PFSK-1 (cell line): Measurements from ENCODE around the gene FAM3B.

ENCODE experiments used
- FOXP2 ChIP-seq: optimal IDR thresholded peaks from 2 replicates; pipeline ENCODE3; 2011; ENCODE audit warnings: borderline replicate concordance, control low read depth, inconsistent platforms; ENCODE audit not compliant: insufficient read depth; ENCODE audit errors: extremely low read length, extremely low read depth
- POLR2AphosphoS5 ChIP-seq: IDR thresholded peaks from 2 replicates; pipeline ENCODE4 v1.6.1; 2012; ENCODE audit warnings: low read depth, mild to moderate bottlenecking, control low read depth, low read length, moderate library complexity
- SIN3A ChIP-seq: IDR thresholded peaks from 2 replicates; pipeline ENCODE4 v1.6.1; 2012; ENCODE audit warnings: mild to moderate bottlenecking, low read length, moderate library complexity, borderline replicate concordance; ENCODE audit not compliant: insufficient read depth
- TAF1 ChIP-seq: IDR thresholded peaks from 2 replicates; pipeline ENCODE4 v1.6.1; 2012; ENCODE audit warnings: low read length, control low read depth, borderline replicate concordance; ENCODE audit not compliant: insufficient read depth
- TF ChIP-seq, protein P1 (sequence below), 2 experiments: IDR thresholded peaks; 2 replicates each; pipeline versions ENCODE4 v1.6.1 to v1.8.0; 2011 to 2012; ENCODE audit warnings: low read depth in 2 of 2, low read length in 2 of 2, control low read depth in 1 of 2, inconsistent platforms in 1 of 2, mild to moderate bottlenecking in 1 of 2, moderate library complexity in 1 of 2; ENCODE audit not compliant: insufficient read depth in 1 of 2

Gene FAM3B

DNA sequence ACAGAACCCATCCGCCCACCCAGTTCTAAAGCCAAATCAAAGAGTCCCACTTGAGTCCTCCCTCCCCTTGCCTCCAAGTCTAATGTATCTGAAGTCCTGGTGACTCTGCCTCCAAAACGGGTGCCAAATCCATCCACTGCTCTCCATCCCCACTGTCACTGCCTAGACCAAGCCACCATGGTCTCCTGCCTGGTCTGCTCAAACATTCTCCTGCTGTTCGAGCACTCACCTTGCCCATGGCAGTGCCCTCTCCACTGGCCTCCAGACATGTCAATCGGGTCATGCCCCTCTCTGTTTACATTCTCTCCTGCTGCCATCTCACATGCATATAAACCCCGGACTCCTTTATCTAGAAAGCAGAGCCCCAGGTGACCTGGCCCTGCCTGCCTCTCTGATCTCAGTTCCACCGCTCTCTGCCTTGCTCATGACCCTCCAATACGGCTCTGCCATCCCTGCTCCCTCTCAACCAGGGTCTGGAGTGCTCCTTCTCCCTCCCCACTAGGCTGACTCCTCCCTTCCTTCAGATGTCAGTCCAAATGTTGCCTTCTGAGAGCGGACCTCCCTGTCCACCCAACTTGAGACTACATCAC lies 77.4 kb downstream of the FAM3B start:
- no peak for TF ChIP-seq FOXP2
- no peak for TF ChIP-seq TAF1
- no peak for TF ChIP-seq SIN3A
- no peak for TF ChIP-seq POLR2AphosphoS5
- TF ChIP-seq, protein P1, sequence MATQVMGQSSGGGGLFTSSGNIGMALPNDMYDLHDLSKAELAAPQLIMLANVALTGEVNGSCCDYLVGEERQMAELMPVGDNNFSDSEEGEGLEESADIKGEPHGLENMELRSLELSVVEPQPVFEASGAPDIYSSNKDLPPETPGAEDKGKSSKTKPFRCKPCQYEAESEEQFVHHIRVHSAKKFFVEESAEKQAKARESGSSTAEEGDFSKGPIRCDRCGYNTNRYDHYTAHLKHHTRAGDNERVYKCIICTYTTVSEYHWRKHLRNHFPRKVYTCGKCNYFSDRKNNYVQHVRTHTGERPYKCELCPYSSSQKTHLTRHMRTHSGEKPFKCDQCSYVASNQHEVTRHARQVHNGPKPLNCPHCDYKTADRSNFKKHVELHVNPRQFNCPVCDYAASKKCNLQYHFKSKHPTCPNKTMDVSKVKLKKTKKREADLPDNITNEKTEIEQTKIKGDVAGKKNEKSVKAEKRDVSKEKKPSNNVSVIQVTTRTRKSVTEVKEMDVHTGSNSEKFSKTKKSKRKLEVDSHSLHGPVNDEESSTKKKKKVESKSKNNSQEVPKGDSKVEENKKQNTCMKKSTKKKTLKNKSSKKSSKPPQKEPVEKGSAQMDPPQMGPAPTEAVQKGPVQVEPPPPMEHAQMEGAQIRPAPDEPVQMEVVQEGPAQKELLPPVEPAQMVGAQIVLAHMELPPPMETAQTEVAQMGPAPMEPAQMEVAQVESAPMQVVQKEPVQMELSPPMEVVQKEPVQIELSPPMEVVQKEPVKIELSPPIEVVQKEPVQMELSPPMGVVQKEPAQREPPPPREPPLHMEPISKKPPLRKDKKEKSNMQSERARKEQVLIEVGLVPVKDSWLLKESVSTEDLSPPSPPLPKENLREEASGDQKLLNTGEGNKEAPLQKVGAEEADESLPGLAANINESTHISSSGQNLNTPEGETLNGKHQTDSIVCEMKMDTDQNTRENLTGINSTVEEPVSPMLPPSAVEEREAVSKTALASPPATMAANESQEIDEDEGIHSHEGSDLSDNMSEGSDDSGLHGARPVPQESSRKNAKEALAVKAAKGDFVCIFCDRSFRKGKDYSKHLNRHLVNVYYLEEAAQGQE (IDR thresholded peaks at IDR 0.05; ENCODE audit: insufficient read depth in 1 of 2, low read depth in 2 of 2, low read length in 2 of 2), result no peak

DNA sequence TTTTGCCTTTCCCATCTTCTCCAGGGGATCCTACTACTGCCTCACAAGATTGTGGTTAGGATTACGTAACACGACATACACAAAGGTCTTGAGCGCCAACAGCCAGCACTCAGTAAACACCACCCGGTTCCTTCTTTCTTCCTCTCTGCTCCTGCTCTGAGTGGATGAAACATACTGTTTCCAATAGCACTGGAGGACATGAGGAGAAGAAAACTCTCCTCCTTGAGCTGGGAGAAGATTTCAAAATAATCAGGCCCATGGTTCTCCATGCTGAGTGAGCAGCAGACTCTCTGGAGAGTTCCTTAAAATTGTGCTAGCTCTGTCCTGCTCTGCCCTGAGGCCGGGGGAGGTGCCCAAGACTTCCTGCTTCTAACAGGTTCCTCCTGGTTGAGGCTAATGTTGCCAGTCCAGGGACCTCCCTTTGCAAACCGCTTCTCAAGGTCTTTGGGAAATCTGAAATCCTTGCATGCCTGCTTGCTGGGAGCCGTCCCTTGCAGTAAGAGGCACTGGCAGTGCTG lies 80.0 kb downstream of the FAM3B start:
- no peak for TF ChIP-seq POLR2AphosphoS5
- TF ChIP-seq, protein P1 (IDR thresholded peaks at IDR 0.05; ENCODE audit: insufficient read depth in 1 of 2, low read depth in 2 of 2, low read length in 2 of 2), result no peak
- TF ChIP-seq FOXP2, result no peak
- TF ChIP-seq TAF1, result no peak
- TF ChIP-seq SIN3A, result no peak

DNA sequence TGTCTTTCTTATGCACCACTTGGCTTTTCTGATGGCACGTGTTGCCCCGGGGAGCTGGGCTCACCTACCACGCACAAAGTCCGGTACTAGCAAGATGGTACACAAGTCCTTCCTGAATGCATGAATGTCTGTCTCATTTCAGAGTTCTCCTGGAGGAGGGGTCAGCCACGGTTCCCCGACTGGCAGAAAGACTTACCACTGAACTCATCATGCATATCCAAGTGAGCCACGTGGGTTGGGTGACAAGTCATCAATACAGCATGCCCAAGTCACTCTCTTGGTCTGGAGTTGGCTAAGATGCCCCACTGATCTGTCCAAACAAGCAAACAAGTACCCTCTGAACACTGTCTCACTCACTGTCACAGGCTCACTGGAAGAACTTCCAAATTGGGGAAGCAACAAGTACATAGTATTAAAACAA lies 80.9 kb downstream of the FAM3B start:
- no peak for TF ChIP-seq POLR2AphosphoS5
- no peak for TF ChIP-seq FOXP2
- no peak for TF ChIP-seq TAF1
- no peak for TF ChIP-seq SIN3A
- TF ChIP-seq, protein P1 (IDR thresholded peaks at IDR 0.05; ENCODE audit: insufficient read depth in 1 of 2, low read depth in 2 of 2, low read length in 2 of 2), result no peak

DNA sequence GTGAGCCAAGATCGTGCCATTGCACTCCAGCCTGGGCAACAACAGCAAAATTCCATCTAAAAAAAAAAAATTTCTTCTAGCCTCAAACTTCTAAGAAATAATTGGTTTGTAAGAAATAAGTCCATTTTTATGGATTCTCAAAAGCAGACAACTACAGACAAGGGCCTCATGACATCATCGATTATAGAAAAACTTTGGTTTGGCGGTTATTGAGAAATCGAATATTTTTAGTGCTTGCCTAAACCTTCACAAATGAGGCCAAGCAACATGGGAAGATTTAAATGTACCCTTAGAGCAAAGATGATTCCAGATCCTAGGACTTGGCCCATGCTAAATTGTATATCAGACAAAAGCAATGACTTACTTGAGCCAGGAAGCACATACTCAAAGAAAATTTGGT lies 81.7 kb downstream of the FAM3B start:
- TF ChIP-seq POLR2AphosphoS5 (no peak), TAF1 (no peak), FOXP2 (no peak), SIN3A (no peak)
- TF ChIP-seq, protein P1 (IDR thresholded peaks at IDR 0.05; ENCODE audit: insufficient read depth in 1 of 2, low read depth in 2 of 2, low read length in 2 of 2), result no peak

DNA sequence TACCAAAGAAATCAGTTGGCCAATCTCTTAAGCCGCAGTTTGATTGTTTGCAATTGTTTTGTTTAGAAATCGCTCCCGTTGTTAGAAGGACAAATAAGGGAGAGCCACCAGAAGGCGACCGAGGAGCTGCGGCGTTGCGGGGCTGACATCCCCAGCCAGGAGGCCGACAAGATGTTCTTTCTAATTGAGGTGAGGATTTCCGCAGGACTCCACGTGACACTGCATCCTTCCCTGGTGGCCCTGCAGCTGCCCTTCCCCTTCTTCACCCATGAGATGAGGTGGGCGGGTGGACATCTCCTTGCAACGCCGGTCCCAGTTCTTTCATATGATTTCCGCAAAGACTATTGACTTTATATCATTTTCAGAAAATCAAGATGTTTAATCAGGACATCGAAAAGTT lies 82.2 kb downstream of the FAM3B start:
- TF ChIP-seq FOXP2 (no peak), TAF1 (no peak), POLR2AphosphoS5 (no peak), SIN3A (no peak)
- TF ChIP-seq, protein P1 (IDR thresholded peaks at IDR 0.05; ENCODE audit: insufficient read depth in 1 of 2, low read depth in 2 of 2, low read length in 2 of 2), result no peak
